HG03103 (cell line): ENCODE measurements around the gene FGF19.

Experiments
- ATAC-seq: cut with Tn5 transposase; IDR thresholded peaks from one replicate; pipeline ENCODE4 v1.9.1; 2021; ENCODE audit warnings: low read depth; ENCODE audit not compliant: unreplicated experiment

The FGF19 gene

DNA sequence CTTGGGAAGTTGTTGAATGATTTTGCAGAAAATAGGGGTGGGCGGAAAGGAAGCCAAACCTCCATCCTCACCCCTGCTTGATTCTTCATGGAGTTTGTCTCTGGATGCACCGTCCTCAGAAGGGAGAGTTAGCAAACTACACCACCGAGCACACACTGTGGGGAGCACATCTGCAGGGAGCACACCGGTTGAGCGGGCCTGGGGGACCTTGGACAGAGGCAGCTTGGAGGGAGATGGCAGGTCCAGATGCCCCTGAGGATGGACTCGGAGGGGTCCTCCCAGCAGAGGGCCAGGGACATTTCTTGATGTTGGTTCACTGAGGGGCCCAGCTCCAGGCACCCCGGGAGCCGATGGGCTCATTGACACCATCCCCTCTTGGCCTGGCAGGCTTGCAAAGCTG is 15.1 kb upstream of the FGF19 start:
- no peak for ATAC-seq

DNA sequence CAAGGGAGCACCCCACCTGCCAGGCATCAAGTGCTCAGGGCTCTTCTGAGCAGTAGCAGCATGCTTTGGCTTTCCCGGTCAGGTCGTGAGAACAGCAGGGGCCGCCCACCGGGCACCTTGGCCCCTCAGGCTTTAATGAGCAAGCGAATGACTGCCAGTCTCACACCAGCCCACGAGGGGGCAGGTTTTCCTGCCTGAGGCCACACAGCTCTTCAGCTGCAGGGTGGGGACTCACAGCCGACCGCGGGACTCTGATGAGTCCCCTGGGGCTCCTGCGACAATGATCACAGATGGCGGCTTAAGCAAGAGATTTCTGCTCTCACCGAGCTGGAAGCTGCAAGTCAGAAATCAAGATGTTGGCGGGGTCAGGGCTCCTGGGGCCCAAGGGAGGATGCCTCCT is 14.3 kb upstream of the FGF19 start:
- no peak for ATAC-seq

DNA sequence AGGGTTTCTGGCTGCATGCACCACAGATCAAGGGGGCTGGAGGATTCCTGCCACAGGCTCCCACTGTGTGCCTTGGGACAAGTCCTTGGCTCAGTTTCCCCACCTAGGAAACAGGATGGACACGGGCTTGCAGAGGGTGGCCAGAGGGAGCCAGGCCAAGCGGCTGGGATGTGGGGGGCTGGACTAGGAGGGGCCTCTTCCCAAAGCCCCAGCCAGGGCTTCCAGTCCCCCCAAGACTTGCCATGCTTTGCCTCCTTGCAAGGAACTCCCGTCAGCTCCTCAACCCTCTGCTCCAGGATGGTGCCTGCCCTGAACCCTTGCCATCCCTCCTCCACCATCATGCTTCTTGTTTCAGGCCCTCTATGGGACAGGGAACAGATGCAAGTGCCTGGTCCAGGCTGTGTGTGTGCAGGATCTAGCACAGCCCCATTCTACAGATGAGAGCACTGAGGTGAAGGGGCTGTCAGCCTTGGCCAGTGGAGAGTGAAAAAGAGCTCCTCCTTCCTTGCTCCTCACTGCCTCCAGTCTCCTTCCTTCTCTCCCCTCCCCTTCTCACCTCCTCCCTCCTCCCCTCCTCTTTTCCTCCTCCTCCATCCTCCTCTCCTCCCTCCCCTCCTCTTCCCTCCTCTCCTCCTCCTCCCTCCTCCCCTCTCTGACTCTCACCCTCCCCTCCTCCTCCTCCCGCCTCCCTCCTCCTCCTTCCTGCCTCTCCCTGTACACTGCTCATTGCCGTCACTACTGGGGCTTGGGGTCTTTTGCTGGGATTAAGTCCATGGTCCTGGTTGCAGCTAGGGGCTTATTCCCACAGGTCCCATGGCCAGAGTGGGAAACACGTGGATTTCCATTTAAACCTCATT is 13.3 kb upstream of the FGF19 start:
- no peak for ATAC-seq

DNA sequence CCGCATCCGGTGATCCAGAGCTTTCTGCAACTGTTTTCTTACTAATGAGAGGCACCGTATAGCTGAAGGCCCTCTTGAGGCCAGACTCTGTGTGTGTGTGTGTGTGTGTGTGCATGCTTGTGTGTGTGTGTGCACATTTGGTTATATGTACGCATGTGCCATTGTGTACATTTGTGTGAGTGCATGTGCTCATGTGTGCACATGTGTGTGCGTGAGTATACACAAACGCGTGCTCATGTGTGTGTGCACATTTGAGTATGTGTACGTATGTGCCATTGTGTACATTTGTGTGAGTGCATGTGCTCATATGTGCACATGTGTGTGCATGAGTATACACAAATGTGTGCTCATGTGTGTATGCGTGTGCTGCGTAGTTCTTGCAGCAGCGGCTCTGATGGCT is 12.3 kb upstream of the FGF19 start:
- ATAC-seq: no peak

DNA sequence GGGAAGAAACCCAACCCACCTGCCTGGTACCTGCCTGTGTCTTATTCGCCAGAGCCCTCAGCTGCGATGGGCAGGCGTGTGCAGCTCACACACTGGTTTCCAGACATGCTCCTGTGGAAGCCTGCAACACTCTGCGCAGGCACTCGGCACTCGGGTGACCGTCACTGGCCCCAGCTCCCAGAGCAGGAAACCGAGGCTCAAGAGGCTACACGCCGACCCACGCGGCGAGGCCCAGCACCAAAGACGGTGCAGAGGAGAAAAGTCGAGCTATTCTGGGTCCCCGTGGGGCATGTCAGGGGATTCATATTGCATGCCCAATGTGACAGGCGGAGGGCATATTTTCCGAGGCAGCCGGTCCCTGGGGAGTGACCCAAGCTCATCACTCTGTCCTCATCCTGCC is 11.6 kb upstream of the FGF19 start:
- no peak for ATAC-seq

DNA sequence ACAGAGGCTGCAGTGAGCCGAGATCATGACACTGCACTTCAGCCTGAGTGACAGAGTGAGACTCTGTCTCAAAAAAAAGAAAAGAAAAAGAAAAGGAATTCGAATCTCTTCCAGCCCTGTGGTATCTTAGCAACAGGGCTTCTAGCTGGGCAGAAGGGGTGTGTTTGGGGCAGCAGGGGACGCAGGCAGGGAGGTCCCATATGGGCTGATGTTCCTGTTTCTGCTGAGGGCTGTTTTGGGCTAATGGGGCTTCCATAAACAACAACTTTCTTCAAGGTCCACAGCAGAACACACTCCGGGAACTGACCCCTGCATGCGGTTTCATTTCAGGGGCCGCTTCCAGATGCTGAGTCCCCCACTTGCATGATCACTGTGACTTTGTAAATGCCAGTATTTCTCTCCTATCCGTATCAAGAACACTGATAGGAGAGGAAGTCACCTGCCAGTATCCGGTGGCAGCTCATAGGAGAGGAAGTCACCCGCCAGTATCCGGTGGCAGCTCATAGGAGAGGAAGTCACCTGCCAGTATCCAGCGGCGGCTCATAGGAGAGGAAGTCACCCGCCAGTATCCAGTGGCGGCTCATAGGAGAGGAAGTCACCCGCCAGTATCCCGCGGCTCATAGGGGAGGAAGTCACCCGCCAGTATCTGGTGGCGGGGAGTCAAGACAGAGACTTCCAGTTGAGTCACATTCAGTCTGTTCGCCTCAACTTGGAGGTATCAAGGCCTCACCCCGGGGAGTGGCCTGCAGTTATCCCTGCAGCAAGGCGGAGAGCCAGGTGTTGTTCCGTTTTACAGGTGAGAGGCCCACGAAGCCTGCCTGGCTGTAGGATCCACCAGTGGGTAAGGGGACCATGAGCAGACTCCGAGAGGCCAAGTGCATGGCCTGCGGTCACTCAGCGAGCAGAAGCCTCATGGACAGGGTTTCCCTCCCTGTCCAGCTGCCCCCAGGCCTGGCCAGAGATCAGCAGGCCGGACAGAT is 8.3 kb upstream of the FGF19 start:
- no peak for ATAC-seq

DNA sequence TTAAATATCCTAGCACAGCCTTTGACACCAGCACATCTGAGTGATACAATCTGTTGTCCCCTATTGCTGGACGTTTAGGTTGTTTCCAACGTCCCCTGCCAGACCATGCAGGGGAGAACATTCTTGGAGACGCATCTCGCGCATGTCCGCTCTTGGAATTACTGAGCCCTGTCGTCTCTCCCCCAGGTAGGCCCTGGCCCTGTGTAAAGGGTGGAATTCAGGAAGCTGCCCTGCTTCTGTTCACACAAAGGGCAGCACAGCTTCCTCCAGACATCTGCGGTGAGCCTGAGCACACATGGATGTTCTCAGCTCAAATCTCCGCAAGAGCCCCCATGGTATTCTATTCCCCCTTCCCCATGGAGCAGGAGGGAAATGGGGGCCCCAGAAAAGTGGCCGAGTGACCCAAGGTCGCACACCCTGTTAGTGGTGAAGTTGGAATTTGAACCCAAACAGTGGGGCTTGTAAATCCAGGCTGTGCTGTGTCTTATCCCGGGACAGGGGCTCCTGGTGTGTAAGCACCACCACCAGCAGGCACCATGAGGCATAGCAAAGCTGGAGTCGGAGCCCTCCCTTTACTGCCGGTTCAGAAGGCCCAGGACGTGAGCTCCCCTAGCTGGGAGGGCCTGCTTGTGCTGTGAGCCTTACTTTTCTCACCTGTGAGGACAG is 5.0 kb upstream of the FGF19 start:
- ATAC-seq: no peak

DNA sequence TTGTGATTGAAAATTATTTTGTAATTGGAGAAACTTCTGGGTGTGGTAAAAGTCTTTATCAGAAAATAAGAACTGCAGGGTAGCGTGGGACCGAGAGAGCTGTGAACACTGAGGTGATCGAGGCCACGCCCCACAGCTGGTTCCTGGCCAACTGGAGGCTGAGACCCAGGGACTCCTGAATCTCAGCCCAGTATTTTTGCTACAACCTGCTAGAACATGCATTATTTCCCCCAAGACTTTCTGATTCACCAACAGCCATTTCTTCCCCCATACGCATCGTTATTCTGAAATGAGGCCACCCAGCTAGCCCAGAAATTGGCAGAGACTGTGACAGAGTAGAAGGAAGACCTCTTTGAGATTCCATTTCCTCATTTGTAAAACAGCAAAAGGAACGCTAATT is 3.4 kb upstream of the FGF19 start:
- no peak for ATAC-seq

DNA sequence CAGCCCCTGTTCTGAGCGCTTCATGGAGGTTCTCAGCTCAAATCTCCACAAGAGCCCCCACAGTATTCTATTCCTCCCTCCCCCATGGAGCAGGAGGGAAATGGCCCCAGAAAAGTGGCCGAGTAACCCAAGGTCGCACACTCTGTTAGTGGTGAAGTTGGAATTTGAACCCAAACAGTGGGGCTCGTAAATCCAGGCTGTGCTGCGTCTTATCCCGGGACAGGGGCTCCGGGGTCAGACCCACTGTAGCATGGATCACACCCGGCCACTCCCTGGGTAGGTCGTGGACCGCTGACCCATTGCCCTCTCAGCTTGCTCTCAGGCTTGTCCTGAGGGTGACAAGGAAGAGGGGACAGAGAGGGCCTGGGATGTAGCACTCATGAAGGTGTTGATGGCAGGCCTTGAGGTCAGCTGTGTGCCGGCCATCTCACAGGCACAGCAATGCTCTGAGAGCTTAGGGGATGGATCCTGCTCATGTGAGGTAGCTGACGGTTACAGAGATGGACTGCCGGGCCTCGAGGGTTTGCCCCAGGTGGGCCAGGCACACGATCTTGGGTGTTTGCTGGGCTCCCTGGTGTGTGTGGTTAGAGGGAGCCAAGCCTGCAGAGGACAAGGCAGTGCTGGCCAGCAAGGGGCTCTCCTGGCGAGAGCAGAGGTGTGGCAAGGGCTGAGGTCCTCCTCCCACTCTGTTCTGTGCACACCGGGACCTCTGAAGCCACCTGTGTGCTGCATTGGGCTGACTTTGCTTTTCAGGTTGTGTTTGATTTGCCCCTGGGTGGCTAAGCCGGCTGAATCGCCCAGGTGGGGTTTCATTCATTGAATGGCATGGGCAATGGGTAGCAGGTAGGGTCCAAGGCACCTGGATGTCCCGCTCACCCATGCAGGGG is 2.3 kb upstream of the FGF19 start:
- no peak for ATAC-seq

DNA sequence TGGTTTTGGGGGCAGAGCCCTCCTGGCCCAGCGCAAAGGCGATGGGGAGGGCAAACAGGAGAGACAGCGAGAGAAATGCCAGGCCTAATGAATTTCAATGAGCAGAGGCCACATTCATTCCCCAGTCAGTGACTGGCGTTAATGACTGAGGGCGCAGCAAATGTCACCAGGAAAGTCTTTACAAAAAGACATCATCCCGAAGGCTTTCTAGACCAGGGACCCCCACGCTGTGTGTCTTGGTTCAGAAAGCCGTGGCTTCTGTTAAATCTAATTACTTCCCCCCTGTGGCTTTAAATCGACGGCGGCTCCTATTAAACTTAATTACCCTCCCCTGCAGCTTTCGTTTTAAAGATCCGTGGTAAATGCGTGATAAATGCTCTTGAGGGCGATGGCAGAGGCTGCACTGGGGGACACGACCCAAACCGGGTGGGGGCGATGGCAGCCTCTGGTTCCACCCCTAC is 1.6 kb upstream of the FGF19 start:
- ATAC-seq: no peak

DNA sequence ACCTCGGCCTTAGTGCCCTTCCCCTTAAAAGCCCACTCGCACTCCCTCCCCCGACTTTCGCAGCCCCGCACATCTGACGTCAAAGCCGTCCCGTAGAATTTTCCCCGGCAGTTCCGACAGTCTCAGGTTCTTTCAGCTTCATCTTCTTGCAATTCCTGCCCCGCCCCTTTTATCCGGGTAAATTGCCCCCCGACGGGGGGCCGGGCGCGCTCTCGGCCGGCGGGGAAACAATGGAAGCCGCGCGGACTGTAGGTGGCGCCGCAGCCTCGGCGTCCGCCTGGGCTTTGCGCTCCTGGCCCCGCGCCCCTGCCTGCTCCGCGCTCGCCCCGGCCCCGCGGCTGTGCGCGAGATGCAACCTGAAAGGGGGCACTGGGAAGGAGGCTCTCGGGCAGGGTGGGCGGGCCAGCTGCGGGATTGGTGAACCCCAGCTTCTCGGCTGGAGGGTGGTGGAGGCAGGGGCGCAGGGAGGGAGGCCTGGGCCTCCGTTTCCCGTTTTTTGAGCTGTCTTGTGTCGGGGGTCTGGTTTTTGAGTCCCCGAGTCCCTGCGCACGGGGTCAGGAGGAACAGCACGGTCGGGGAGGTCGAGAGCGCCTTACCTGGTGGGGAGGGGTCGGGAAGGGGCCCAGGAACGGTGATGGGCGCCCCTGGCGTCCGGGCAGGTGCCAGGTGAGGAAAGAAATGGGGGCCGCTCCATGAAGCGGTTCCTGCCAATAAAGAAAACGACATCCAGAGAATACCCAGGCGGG is 859 bp upstream of the FGF19 start:
- no peak for ATAC-seq

DNA sequence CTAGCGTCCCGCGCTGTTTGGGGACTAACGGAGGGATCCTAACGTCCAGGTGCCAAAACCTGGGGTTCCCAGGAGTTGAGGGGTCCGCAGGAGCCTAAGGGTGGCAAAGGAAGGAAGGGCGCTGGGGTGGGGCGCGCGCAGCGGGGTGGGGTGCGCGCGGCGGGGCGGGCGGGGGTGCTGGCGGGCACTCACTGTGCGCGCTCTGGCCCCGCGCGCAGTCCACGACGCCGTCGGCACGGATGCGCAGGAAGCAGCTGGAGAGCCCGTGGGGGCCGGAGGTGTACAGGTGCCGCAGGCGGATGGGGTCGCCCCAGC is 412 bp downstream of the FGF19 start:
- ATAC-seq: no peak

DNA sequence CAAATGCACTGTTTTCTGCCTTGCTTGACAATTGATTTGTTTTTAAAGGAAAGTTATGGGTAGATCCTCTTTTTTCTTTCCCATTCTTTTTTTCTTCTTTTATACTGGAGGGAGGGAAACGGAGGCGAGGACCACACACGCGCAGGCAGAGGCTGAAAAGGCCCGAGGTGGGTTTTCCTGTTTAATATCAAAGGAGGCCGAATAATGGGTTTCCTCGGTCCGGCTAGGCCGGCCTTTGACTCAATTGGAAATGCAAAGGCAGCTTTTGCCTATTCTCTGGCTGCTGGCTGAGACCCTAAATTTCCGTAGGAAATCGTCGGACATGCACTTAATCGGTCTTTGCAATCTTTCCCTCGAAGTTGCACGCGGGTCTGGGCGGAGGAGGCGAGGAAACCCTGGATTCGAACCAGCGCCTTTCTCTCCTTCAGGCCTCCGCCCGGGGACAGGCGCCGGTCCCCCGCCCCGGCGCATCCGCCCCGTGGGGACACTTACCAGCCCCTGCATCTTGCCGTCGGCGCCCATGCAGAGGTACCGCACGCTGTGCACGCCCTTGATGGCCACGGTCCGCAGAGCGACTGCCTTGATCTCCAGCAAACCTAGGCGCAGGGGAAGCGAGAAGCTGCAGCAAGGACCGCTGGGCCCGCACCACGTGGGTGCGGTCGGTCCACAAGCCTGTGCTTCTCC is 911 bp downstream of the FGF19 start:
- no peak for ATAC-seq

DNA sequence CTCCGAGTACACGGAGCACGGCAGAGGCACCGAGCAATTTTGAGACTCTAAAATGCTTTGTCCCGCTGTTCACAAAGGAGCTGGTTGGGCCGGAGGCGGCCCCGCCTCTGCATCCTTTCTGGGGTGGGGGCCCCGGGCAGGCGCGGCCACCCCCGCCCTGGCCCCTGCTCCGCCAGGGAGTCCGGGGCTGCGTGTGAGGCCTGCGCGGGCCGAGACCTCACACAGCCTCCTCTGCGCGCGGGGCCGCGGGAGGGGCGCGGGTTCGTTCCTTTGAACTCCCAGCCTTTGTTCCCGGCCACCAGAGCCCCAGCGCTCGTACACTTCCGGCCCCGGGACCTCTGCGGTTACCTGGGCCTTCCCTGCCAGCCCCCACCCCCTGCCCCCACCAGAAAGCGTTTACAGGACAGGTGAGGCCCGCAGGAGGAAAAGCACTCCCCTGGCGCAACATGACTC is 1.6 kb downstream of the FGF19 start:
- no peak for ATAC-seq

DNA sequence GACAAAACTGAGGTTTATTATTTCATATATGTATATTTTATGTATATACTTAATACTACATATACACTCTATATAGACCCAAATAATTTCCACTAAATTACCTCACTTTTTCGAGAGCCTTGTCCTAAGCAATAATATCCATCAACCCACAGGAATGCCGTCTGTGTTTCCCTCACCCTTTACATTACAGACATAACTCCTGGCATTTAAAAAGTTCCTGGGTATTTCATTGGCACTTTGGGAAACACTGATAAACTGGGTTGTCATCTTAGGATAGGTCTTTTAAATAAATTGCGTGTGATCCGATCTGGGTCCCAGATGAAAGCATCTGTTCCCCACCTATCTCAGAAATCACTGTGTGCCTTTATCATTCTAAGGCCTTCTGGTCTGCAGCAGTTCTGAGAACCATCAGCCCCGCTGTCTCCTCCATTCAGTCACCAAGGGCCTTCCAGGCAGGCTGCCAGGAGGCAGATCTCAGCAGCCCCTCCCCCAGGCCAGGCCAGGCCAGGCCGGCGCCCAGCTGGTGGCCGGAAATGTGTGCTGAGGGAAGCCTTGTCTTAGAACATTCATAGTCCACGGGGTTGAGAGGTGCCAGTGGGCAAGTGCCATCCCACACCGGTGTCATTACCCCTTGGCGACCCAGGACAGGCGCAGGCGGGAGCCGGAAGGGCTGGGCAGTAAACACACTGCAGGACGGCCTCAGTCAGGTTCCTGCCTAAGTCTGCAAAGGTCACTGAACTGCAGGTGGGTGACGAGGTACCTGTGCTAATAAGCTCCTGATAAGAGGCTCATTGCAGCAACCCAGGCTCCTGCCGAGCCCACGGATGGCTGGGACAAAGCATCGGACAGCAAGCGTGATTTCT is 3.3 kb downstream of the FGF19 start:
- ATAC-seq: no peak

DNA sequence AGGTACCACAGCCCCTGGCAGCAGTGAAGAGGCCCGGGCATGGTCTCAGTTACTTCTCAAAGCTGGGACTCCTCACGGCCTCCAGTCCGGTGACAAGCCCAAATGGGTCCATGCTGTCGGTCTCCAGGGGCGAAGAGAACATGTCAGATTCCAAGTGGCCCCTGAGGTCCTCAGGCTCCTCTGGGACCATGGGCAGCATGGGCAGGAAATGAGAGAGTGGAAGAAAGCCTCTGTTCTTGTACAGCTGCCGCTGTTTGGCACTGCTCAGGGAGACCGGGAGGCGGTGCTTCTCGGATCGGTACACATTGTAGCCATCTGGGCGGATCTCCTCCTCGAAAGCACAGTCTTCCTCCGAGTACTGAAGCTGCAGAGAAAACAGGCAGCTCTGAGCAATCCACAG is 4.6 kb downstream of the FGF19 start:
- ATAC-seq: no peak

DNA sequence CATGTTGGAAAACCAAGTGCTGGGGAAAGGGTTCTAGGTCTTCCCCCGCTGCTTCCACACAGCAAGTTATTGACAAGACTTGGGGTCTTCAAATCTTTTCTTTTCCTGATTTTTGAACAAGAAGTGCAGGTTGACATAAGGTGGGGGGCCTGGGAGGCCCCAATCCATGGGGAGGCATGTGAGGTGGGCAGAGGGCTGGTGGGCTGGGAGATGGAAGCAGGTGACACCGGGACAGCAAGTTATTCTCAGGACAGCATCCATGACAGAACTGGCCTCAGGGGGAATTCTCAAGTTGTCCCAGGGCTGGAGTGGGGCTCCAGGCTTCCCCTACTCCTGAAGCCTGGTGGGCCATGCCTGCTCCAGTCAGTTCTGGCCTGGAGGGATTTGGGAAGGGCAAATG is 5.5 kb downstream of the FGF19 start:
- no peak for ATAC-seq

DNA sequence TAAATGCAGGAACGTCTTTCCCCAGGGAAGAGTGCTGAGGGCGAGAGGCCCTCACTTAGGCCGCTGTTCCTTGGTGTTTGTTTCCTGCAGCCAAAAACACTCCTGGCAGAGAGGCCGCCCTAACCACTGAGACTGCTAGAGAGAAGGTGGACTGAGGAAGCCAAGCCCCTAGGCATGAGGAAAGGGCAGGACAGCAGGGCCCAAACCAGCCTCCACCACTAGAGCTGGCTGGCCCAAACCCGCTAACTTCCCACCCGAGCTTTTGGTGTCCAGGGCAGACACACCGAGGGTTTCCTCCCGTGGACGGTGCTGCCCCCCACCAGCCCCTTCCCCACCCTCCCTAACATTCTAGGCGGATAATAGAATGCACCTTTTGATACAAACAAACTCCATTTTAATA is 6.0 kb downstream of the FGF19 start:
- no peak for ATAC-seq
